ENCODE data around the gene FLT1.

FLT1 gene

GRCh38 chr13:28338742-28339141, 156.2 kb downstream of the FLT1 start:
- Histone ChIP-seq H3F3A (ENCODE audit: control insufficient read depth, insufficient read depth) (no peaks in the 10 kb centered on the region), H4K20me1 (ENCODE audit: control insufficient read depth, insufficient read depth, low read depth, low read length) (no peaks in the 10 kb centered on the region), H3K36me3 (ENCODE audit: control insufficient read depth, low read length) (no peaks in the 10 kb centered on the region), H3K79me2 (ENCODE audit: control insufficient read depth, low read length) (no peaks in the 10 kb centered on the region), H3K27ac (ENCODE audit: low read depth, low read length) (no peak overlapping the region), H3K4me3 (ENCODE audit: low read length) (no peak overlapping the region), H3K27me3 (ENCODE audit: control insufficient read depth, low read length) (peaks cover 3% of the 10 kb centered on the region; the same call in 1 of the 2 replicates), H3K4me1 (ENCODE audit: control insufficient read depth, low read length) (no peaks in the 10 kb centered on the region), H3K9me2 (replicated peaks; ENCODE audit: control insufficient read depth, low read length) (no peaks in the 10 kb centered on the region), H3K9me3 (ENCODE audit: control insufficient read depth, insufficient read depth, low read length) (no peaks in the 10 kb centered on the region), H3K4me2 (ENCODE audit: low read length) (no peak overlapping the region)
- TF ChIP-seq EZH2phosphoT487 (IDR thresholded peaks at IDR 0.05; ENCODE audit: borderline replicate concordance, low read length) (no peak), CTCF (IDR thresholded peaks at IDR 0.05; ENCODE audit: low read depth, low read length, poor library complexity, severe bottlenecking) (no peak)

- H3K27ac ChIP-seq (ENCODE audit: low read depth, low read length) = no peak overlapping the region
Measured at GRCh38 chr13:28338006-28338574, 156.8 kb downstream of the FLT1 start.

GRCh38 chr13:28337166-28338005, 157.5 kb downstream of the FLT1 start:
- H3K79me2 ChIP-seq (ENCODE audit: control insufficient read depth, low read length) = no peaks in the 10 kb centered on the region
- no peaks in the 10 kb centered on the region for H3K9me3 ChIP-seq (ENCODE audit: control insufficient read depth, insufficient read depth, low read length)
- H3K4me1 ChIP-seq (ENCODE audit: control insufficient read depth, low read length) = no peaks in the 10 kb centered on the region
- no peak overlapping the region for H3K4me3 ChIP-seq (ENCODE audit: low read length)
- H3K36me3 ChIP-seq (ENCODE audit: control insufficient read depth, low read length) = no peaks in the 10 kb centered on the region
- no peaks in the 10 kb centered on the region for H3K9me2 ChIP-seq (replicated peaks; ENCODE audit: control insufficient read depth, low read length)
- H3F3A ChIP-seq (ENCODE audit: control insufficient read depth, insufficient read depth) = no peaks in the 10 kb centered on the region
- no peaks in the 10 kb centered on the region for H4K20me1 ChIP-seq (ENCODE audit: control insufficient read depth, insufficient read depth, low read depth, low read length)
- no peak overlapping the region for H3K27ac ChIP-seq (ENCODE audit: low read depth, low read length)
- H3K4me2 ChIP-seq (ENCODE audit: low read length) = no peak overlapping the region
- TF ChIP-seq CTCF (IDR thresholded peaks at IDR 0.05; ENCODE audit: low read depth, low read length, poor library complexity, severe bottlenecking) = no peak
- TF ChIP-seq EZH2phosphoT487 (IDR thresholded peaks at IDR 0.05; ENCODE audit: borderline replicate concordance, low read length) = no peak
- H3K27me3 ChIP-seq (ENCODE audit: control insufficient read depth, low read length) = peaks cover 3% of the 10 kb centered on the region; the same call in 1 of the 2 replicates

More at GRCh38 chr13:28338006-28338574, 156.8 kb downstream of the FLT1 start:
- Histone ChIP-seq H4K20me1 (ENCODE audit: control insufficient read depth, insufficient read depth, low read depth, low read length) (no peaks in the 10 kb centered on the region), H3K27me3 (ENCODE audit: control insufficient read depth, low read length) (peaks cover 3% of the 10 kb centered on the region; the same call in 1 of the 2 replicates), H3K9me2 (replicated peaks; ENCODE audit: control insufficient read depth, low read length) (no peaks in the 10 kb centered on the region), H3K4me3 (ENCODE audit: low read length) (no peak overlapping the region), H3K79me2 (ENCODE audit: control insufficient read depth, low read length) (no peaks in the 10 kb centered on the region), H3K4me2 (ENCODE audit: low read length) (no peak overlapping the region), H3F3A (ENCODE audit: control insufficient read depth, insufficient read depth) (no peaks in the 10 kb centered on the region), H3K4me1 (ENCODE audit: control insufficient read depth, low read length) (no peaks in the 10 kb centered on the region), H3K9me3 (ENCODE audit: control insufficient read depth, insufficient read depth, low read length) (no peaks in the 10 kb centered on the region), H3K36me3 (ENCODE audit: control insufficient read depth, low read length) (no peaks in the 10 kb centered on the region)
- TF ChIP-seq EZH2phosphoT487 (IDR thresholded peaks at IDR 0.05; ENCODE audit: borderline replicate concordance, low read length) (no peak), CTCF (IDR thresholded peaks at IDR 0.05; ENCODE audit: low read depth, low read length, poor library complexity, severe bottlenecking) (no peak)

Data from DOHH2 (cell line).